Loucy (cell line): ENCODE results near the gene DCDC1.

Experiments
- H2AFZ ChIP-seq: fragments of 200-600 bp; sonication (generic); 2 replicates; pipeline ENCODE4 v1.6.0; 2016; ENCODE audit warnings: antibody characterized with exemption, mild to moderate bottlenecking, low read length, moderate library complexity
- H3F3A ChIP-seq: fragments of 200-600 bp; 2 replicates; pipeline ENCODE4 v1.6.0; 2016; ENCODE audit warnings: antibody characterized with exemption, low read depth, mild to moderate bottlenecking
- H3K27me3 ChIP-seq: fragments of 200-600 bp; sonication (generic); 2 replicates; pipeline ENCODE4 v1.6.1; 2014; ENCODE audit warnings: low read length, mild to moderate bottlenecking; ENCODE audit not compliant: insufficient read depth, poor library complexity, severe bottlenecking
- H3K36me3 ChIP-seq: fragments of 200-600 bp; sonication (generic); 2 replicates; pipeline ENCODE4 v1.6.1; 2016; ENCODE audit warnings: low read length; ENCODE audit not compliant: insufficient read depth
- H3K4me1 ChIP-seq: fragments of 200-600 bp; sonication (generic); 2 replicates; pipeline ENCODE4 v1.5.1; 2014; ENCODE audit warnings: low read length, mild to moderate bottlenecking; ENCODE audit not compliant: insufficient read depth, poor library complexity, severe bottlenecking
- H3K4me2 ChIP-seq: fragments of 200-600 bp; sonication (generic); 2 replicates; pipeline ENCODE4 v1.6.0; 2014; ENCODE audit warnings: antibody characterized with exemption, low read length, low read depth, mild to moderate bottlenecking; ENCODE audit not compliant: poor library complexity, severe bottlenecking
- H3K4me3 ChIP-seq: fragments of 200-600 bp; sonication (generic); 2 replicates; pipeline ENCODE4 v1.5.1; 2014; ENCODE audit warnings: low read length, mild to moderate bottlenecking, mixed read lengths; ENCODE audit not compliant: poor library complexity, severe bottlenecking
- H3K79me2 ChIP-seq: fragments of 200-600 bp; sonication (generic); 2 replicates; pipeline ENCODE4 v1.6.1; 2014; ENCODE audit warnings: low read length; ENCODE audit not compliant: insufficient read depth
- H3K9ac ChIP-seq: fragments of 200-600 bp; sonication (generic); 2 replicates; pipeline ENCODE4 v1.6.0; 2014; ENCODE audit warnings: mild to moderate bottlenecking, low read depth, low read length, moderate library complexity; ENCODE audit not compliant: poor library complexity, severe bottlenecking
- H3K9me2 ChIP-seq: fragments of 200-600 bp; sonication (generic); replicated peaks from 2 replicates; pipeline ENCODE4 v1.6.1; 2016; ENCODE audit warnings: low read depth, low read length, mixed read lengths
- H3K9me3 ChIP-seq: fragments of 200-600 bp; sonication (generic); 2 replicates; pipeline ENCODE4 v1.6.1; 2014; ENCODE audit warnings: mild to moderate bottlenecking, antibody characterized with exemption, low read length, low read depth; ENCODE audit not compliant: insufficient read depth
- H4K20me1 ChIP-seq: fragments of 200-600 bp; sonication (generic); 2 replicates; pipeline ENCODE4 v1.6.0; 2014; ENCODE audit warnings: antibody characterized with exemption, low read length, mild to moderate bottlenecking; ENCODE audit not compliant: insufficient read depth, poor library complexity, severe bottlenecking
- CTCF ChIP-seq: fragments of 200-600 bp; sonication (generic); conservative IDR thresholded peaks from 2 replicates; pipeline ENCODE4 v1.5.1; 2014; ENCODE audit warnings: mild to moderate bottlenecking, antibody characterized with exemption, low read length
- EZH2phosphoT487 ChIP-seq: fragments of 200-600 bp; IDR thresholded peaks from 2 replicates; pipeline ENCODE4 v1.6.1; 2018; ENCODE audit warnings: antibody characterized with exemption, mild to moderate bottlenecking, moderate library complexity, borderline replicate concordance

Gene DCDC1

GRCh38 chr11:31243706-31244105, 125.8 kb downstream of the DCDC1 start:
- Histone ChIP-seq H3K4me1 (no peaks in the 10 kb centered on the region), H3K27me3 (no peaks in the 10 kb centered on the region), H4K20me1 (no peaks in the 10 kb centered on the region), H3K4me3 (no peak overlapping the region), H3K9ac (no peak overlapping the region), H3K4me2 (no peak overlapping the region), H3K36me3 (no peaks in the 10 kb centered on the region), H3F3A (no peaks in the 10 kb centered on the region), H2AFZ (no peak overlapping the region), H3K9me3 (no peaks in the 10 kb centered on the region), H3K79me2 (no peaks in the 10 kb centered on the region), H3K9me2 (no peaks in the 10 kb centered on the region)
- TF ChIP-seq EZH2phosphoT487 (no peak), CTCF (no peak)

- Histone ChIP-seq H3K9me2 (no peaks in the 10 kb centered on the region), H3K9me3 (no peaks in the 10 kb centered on the region), H3K9ac (no peak overlapping the region), H4K20me1 (no peaks in the 10 kb centered on the region), H3F3A (no peaks in the 10 kb centered on the region), H3K36me3 (no peaks in the 10 kb centered on the region), H2AFZ (0 out of 2 replicates have a peak overlapping the region, but pooled peaks have one; percentile 45), H3K4me1 (no peaks in the 10 kb centered on the region), H3K79me2 (no peaks in the 10 kb centered on the region), H3K4me3 (no peak overlapping the region), H3K27me3 (no peaks in the 10 kb centered on the region), H3K4me2 (no peak overlapping the region)
- TF ChIP-seq CTCF (peak; percentile 83), EZH2phosphoT487 (no peak)
Measured at GRCh38 chr11:31240340-31240904, 129.1 kb downstream of the DCDC1 start.

GRCh38 chr11:31237819-31238760, 131.4 kb downstream of the DCDC1 start:
- Histone ChIP-seq H3F3A (no peaks in the 10 kb centered on the region), H3K9me3 (no peaks in the 10 kb centered on the region), H3K4me2 (no peak overlapping the region), H3K27me3 (no peaks in the 10 kb centered on the region), H3K79me2 (no peaks in the 10 kb centered on the region), H2AFZ (0 out of 2 replicates have a peak overlapping the region, but pooled peaks have one; percentile 32), H3K36me3 (no peaks in the 10 kb centered on the region), H3K4me3 (no peak overlapping the region), H3K9ac (no peak overlapping the region), H3K9me2 (no peaks in the 10 kb centered on the region), H4K20me1 (no peaks in the 10 kb centered on the region), H3K4me1 (no peaks in the 10 kb centered on the region)
- no peak for TF ChIP-seq EZH2phosphoT487
- TF ChIP-seq CTCF: no peak
